CD8-positive, alpha-beta memory T cell (primary cell): ENCODE results near the gene TTC33. TPM values are rescaled to one million over a fixed set of nuclear protein-coding genes. Genes with fewer than 3 reads are reported as not detected.

Source experiments
- CTCF ChIA-PET: fragments of 350-600 bp; sonication (Branson Sonifier 250); formaldehyde crosslinking; loops from one replicate; lab custom pipeline; 2021; ENCODE audit warnings: antibody characterized with exemption; lab: Charles Lee
- POLR2A ChIA-PET: fragments of 350-600 bp; sonication (Branson Sonifier 250); formaldehyde crosslinking; loops from one replicate; lab custom pipeline; 2021; ENCODE audit warnings: antibody characterized with exemption; lab: Charles Lee
- DNase-seq, 5 donors: peaks; one replicate each; pipeline versions ENCODE4 v3.0.0 to v3.0.0-alpha.2; 2020 to 2022; ENCODE audit warnings: mixed read lengths in 1 of 5
- H3K27ac ChIP-seq: one replicate; pipeline ENCODE4 v1.7.0; 2013; ENCODE audit warnings: low read depth, mild to moderate bottlenecking, low read length, moderate library complexity
- H3K27me3 ChIP-seq: 2 replicates; pipeline ENCODE4 v1.7.0; 2013; ENCODE audit warnings: low read length, mild to moderate bottlenecking; ENCODE audit not compliant: insufficient read depth, poor library complexity, severe bottlenecking
- H3K36me3 ChIP-seq: 2 replicates; pipeline ENCODE4 v1.7.0; 2013; ENCODE audit warnings: mild to moderate bottlenecking, low read length, moderate library complexity; ENCODE audit not compliant: insufficient read depth
- H3K4me1 ChIP-seq: 2 replicates; pipeline ENCODE4 v1.7.0; 2013; ENCODE audit warnings: mild to moderate bottlenecking, low read length, moderate library complexity; ENCODE audit not compliant: insufficient read depth
- H3K4me3 ChIP-seq: 2 replicates; pipeline ENCODE4 v1.7.0; 2013; ENCODE audit warnings: mild to moderate bottlenecking, low read length
- H3K9me3 ChIP-seq: 2 replicates; pipeline ENCODE4 v1.7.0; 2013; ENCODE audit warnings: mild to moderate bottlenecking, low read length
- H3K27ac Mint-ChIP-seq, 8 donors: one replicate each; pipeline ENCODE4 v1.8.0; 2020 to 2021; ENCODE audit warnings: mixed read lengths in 8 of 8, mild to moderate bottlenecking in 6 of 8, inconsistent platforms in 3 of 8, moderate library complexity in 3 of 8
- H3K27me3 Mint-ChIP-seq, 2 donors: one replicate each; pipeline ENCODE4 v1.8.0; 2020 to 2021; ENCODE audit warnings: mixed read lengths in 2 of 2, mild to moderate bottlenecking in 1 of 2, moderate library complexity in 1 of 2
- H3K36me3 Mint-ChIP-seq, 3 donors: one replicate each; pipeline ENCODE4 v1.8.0; 2020 to 2021; ENCODE audit warnings: mixed read lengths in 3 of 3, inconsistent platforms in 1 of 3, mild to moderate bottlenecking in 1 of 3
- H3K4me1 Mint-ChIP-seq, 3 donors: one replicate each; pipeline ENCODE4 v1.8.0; 2020 to 2021; ENCODE audit warnings: mixed read lengths in 3 of 3, inconsistent platforms in 1 of 3, mild to moderate bottlenecking in 1 of 3
- H3K4me3 Mint-ChIP-seq, 7 donors: one replicate each; pipeline ENCODE4 v1.8.0; 2020 to 2021; ENCODE audit warnings: mixed read lengths in 7 of 7, mild to moderate bottlenecking in 6 of 7, moderate library complexity in 4 of 7, inconsistent platforms in 2 of 7
- H3K9me3 Mint-ChIP-seq, 5 donors: one replicate each; pipeline ENCODE4 v1.8.0; 2020 to 2022; ENCODE audit warnings: mixed read lengths in 5 of 5, mild to moderate bottlenecking in 3 of 5, moderate library complexity in 2 of 5, inconsistent platforms in 1 of 5
- polyA plus RNA-seq: library from polyadenylated mRNA; unstranded; fragments of 300-500 nt; fragmentation: Illumina TruSeq; gene quantifications from one replicate; pipeline ENCODE4 v1.2.3, GENCODE V29; 2021
- total RNA-seq, 2 experiments: library from RNA; stranded (reverse); gene quantifications; one replicate each; pipeline ENCODE4 v1.2.3, GENCODE V29; 2021

The TTC33 gene
- total and polyA plus RNA-seq, 3 experiments from 2014 or later: 13.9 to 27.7 (median 25.3) TPM

GRCh38 chr5:40776658-40776977 is 20.9 kb upstream of the TTC33 start:
- Histone ChIP-seq H3K4me1 (peaks cover 2% of the 10 kb centered on the region), H3K9me3 (no peaks in the 10 kb centered on the region), H3K36me3 (peaks cover 24% of the 10 kb centered on the region), H3K27me3 (no peaks in the 10 kb centered on the region), H3K27ac (no peak overlapping the region), H3K4me3 (no peak overlapping the region)
- Mint-ChIP-seq H3K4me1 (peaks cover 27 to 42% (median 30%) of the 10 kb centered on the region in 3 donors), H3K27me3 (peaks cover 0 to 2% of the 10 kb centered on the region in 2 donors), H3K36me3 (peaks cover 5 to 52% (median 13%) of the 10 kb centered on the region in 3 donors), H3K27ac (peak overlapping the region in 1 of 8 donors; percentile 27), H3K9me3 (no peaks in the 10 kb centered on the region), H3K4me3 (no peak overlapping the region)
- ChIA-PET POLR2A (no interaction called here), CTCF (interaction anchor here (1.1 kb wide), 1 partner anchor 20 kb away, joined by 3 read pairs; no protein-coding TSS in a partner anchor)
- DNase-seq: no peak

GRCh38 chr5:40775846-40776657 is 20.3 kb upstream of the TTC33 start:
- no peaks in the 10 kb centered on the region for H3K27me3 ChIP-seq
- H3K36me3 ChIP-seq: peaks cover 27% of the 10 kb centered on the region
- DNase-seq: no peak
- no peaks in the 10 kb centered on the region for H3K4me1 ChIP-seq
- no peaks in the 10 kb centered on the region for H3K9me3 Mint-ChIP-seq
- H3K36me3 Mint-ChIP-seq: peaks cover 5 to 54% (median 13%) of the 10 kb centered on the region in 3 donors
- POLR2A ChIA-PET: no interaction called here
- CTCF ChIA-PET: no interaction called here
- peak overlapping the region in 4 of 8 donors; percentile 0 to 34 (median 16) for H3K27ac Mint-ChIP-seq
- H3K4me3 ChIP-seq: no peak overlapping the region
- H3K9me3 ChIP-seq: no peaks in the 10 kb centered on the region
- peaks cover 0 to 2% of the 10 kb centered on the region in 2 donors for H3K27me3 Mint-ChIP-seq
- H3K4me1 Mint-ChIP-seq: peaks cover 21 to 36% (median 26%) of the 10 kb centered on the region in 3 donors
- no peak overlapping the region for H3K27ac ChIP-seq
- H3K4me3 Mint-ChIP-seq: no peak overlapping the region

- CTCF ChIA-PET: interaction anchor here (0.7 kb wide), 1 partner anchor 1132 kb away, joined by 5 read pairs; no protein-coding TSS in a partner anchor
- no peaks in the 10 kb centered on the region for H3K4me1 ChIP-seq
- no peaks in the 10 kb centered on the region for H3K27me3 ChIP-seq
- POLR2A ChIA-PET: interaction anchor here (0.7 kb wide), 1 partner anchor 18 kb away, joined by 3 read pairs; no protein-coding TSS in a partner anchor
- Mint-ChIP-seq H3K27ac (no peak overlapping the region), H3K9me3 (no peaks in the 10 kb centered on the region), H3K4me1 (peaks cover 13 to 28% (median 19%) of the 10 kb centered on the region in 3 donors), H3K36me3 (peaks cover 5 to 53% (median 14%) of the 10 kb centered on the region in 3 donors), H3K27me3 (peaks cover 0 to 2% of the 10 kb centered on the region in 2 donors), H3K4me3 (no peak overlapping the region)
- DNase-seq: no peak
- H3K9me3 ChIP-seq: no peaks in the 10 kb centered on the region
- H3K4me3 ChIP-seq: no peak overlapping the region
- H3K36me3 ChIP-seq: peaks cover 27% of the 10 kb centered on the region
- no peak overlapping the region for H3K27ac ChIP-seq
Measured at GRCh38 chr5:40775085-40775845, 19.5 kb upstream of the TTC33 start.

GRCh38 chr5:40774623-40775022 is 18.9 kb upstream of the TTC33 start:
- H3K9me3 ChIP-seq: no peaks in the 10 kb centered on the region
- POLR2A ChIA-PET: no interaction called here
- Mint-ChIP-seq H3K27me3 (peaks cover 0 to 2% of the 10 kb centered on the region in 2 donors), H3K4me1 (peaks cover 7 to 22% (median 15%) of the 10 kb centered on the region in 3 donors), H3K9me3 (no peaks in the 10 kb centered on the region), H3K27ac (peak overlapping the region in 1 of 8 donors; percentile 39), H3K36me3 (peaks cover 5 to 56% (median 14%) of the 10 kb centered on the region in 3 donors), H3K4me3 (no peak overlapping the region)
- CTCF ChIA-PET: interaction anchor here (0.7 kb wide), 1 partner anchor 1132 kb away, joined by 5 read pairs; no protein-coding TSS in a partner anchor
- H3K27me3 ChIP-seq: no peaks in the 10 kb centered on the region
- H3K4me1 ChIP-seq: no peaks in the 10 kb centered on the region
- H3K36me3 ChIP-seq: peaks cover 27% of the 10 kb centered on the region
- no peak overlapping the region for H3K27ac ChIP-seq
- no peak overlapping the region for H3K4me3 ChIP-seq
- DNase-seq: no peak

- Mint-ChIP-seq H3K27me3 (peaks cover 0 to 2% of the 10 kb centered on the region in 2 donors), H3K4me1 (peaks cover 0 to 6% (median 3%) of the 10 kb centered on the region in 3 donors), H3K9me3 (no peaks in the 10 kb centered on the region), H3K36me3 (peaks cover 3 to 73% (median 18%) of the 10 kb centered on the region in 3 donors), H3K27ac (no peak overlapping the region), H3K4me3 (no peak overlapping the region)
- CTCF ChIA-PET: no interaction called here
- no peak overlapping the region for H3K27ac ChIP-seq
- POLR2A ChIA-PET: no interaction called here
- H3K4me1 ChIP-seq: no peaks in the 10 kb centered on the region
- H3K4me3 ChIP-seq: no peak overlapping the region
- no peaks in the 10 kb centered on the region for H3K9me3 ChIP-seq
- H3K36me3 ChIP-seq: peaks cover 16% of the 10 kb centered on the region
- H3K27me3 ChIP-seq: no peaks in the 10 kb centered on the region
- DNase-seq: no peak
Measured at GRCh38 chr5:40770764-40771163, 15.0 kb upstream of the TTC33 start.

- Mint-ChIP-seq H3K27me3 (no peaks in the 10 kb centered on the region), H3K4me1 (peaks cover 0 to 1% (median 0%) of the 10 kb centered on the region in 3 donors), H3K4me3 (no peak overlapping the region), H3K36me3 (peaks cover 6 to 69% (median 18%) of the 10 kb centered on the region in 3 donors), H3K9me3 (no peaks in the 10 kb centered on the region), H3K27ac (no peak overlapping the region)
- DNase-seq: no peak
- CTCF ChIA-PET: no interaction called here
- H3K36me3 ChIP-seq: peaks cover 26% of the 10 kb centered on the region
- no peak overlapping the region for H3K4me3 ChIP-seq
- no peaks in the 10 kb centered on the region for H3K27me3 ChIP-seq
- H3K4me1 ChIP-seq: no peaks in the 10 kb centered on the region
- H3K9me3 ChIP-seq: no peaks in the 10 kb centered on the region
- H3K27ac ChIP-seq: no peak overlapping the region
- POLR2A ChIA-PET: no interaction called here
Measured at GRCh38 chr5:40762705-40763104, 6.9 kb upstream of the TTC33 start.

GRCh38 chr5:40757400-40757799 is 1.6 kb upstream of the TTC33 start:
- Histone ChIP-seq H3K36me3 (peaks cover 4% of the 10 kb centered on the region), H3K4me3 (no peak overlapping the region), H3K27me3 (no peaks in the 10 kb centered on the region), H3K27ac (no peak overlapping the region), H3K9me3 (no peaks in the 10 kb centered on the region), H3K4me1 (peaks cover 14% of the 10 kb centered on the region)
- H3K36me3 Mint-ChIP-seq: peaks cover 0 to 28% (median 11%) of the 10 kb centered on the region in 3 donors
- peak overlapping the region in 5 of 8 donors; percentile 11 to 46 (median 39) for H3K27ac Mint-ChIP-seq
- POLR2A ChIA-PET: interaction anchor here (0.5 kb wide), 1 partner anchor 18 kb away, joined by 3 read pairs; no protein-coding TSS in a partner anchor
- no peak for DNase-seq
- H3K27me3 Mint-ChIP-seq: no peaks in the 10 kb centered on the region
- peak overlapping the region in 1 of 7 donors; percentile 46 for H3K4me3 Mint-ChIP-seq
- H3K4me1 Mint-ChIP-seq: peaks cover 0 to 7% (median 5%) of the 10 kb centered on the region in 3 donors
- no peaks in the 10 kb centered on the region for H3K9me3 Mint-ChIP-seq
- CTCF ChIA-PET: no interaction called here
